Natural killer cell (primary cell): ENCODE results near the gene NPDC1. TPM values are rescaled to one million over a fixed set of nuclear protein-coding genes. Genes with fewer than 3 reads are reported as not detected.

Experiments
- ATAC-seq, 3 donors: fragments of 150-1000 bp in 2 of 3; fragments of 200-7000 bp in 1 of 3; cut with Tn5 transposase; 1 replicate in 1 of 3; 2 replicates in 2 of 3; pipeline ENCODE4 v1.10.0; 2021; ENCODE audit warnings: mild to moderate bottlenecking in 2 of 3, moderate library complexity in 2 of 3
- DNase-seq, 2 donors: peaks; one replicate each; pipeline versions ENCODE4 v3.0.0 to v3.0.0-alpha.2; 2013 to 2021; ENCODE audit warnings: mixed read lengths in 1 of 2
- H3K27ac ChIP-seq: one replicate; pipeline ENCODE4 v1.5.1; 2013; ENCODE audit warnings: mild to moderate bottlenecking, low read length
- H3K27me3 ChIP-seq: one replicate; pipeline ENCODE4 v1.6.1; 2013; ENCODE audit warnings: low read length; ENCODE audit not compliant: control insufficient read depth, insufficient read depth
- H3K36me3 ChIP-seq: one replicate; pipeline ENCODE4 v1.6.1; 2013; ENCODE audit warnings: low read length; ENCODE audit not compliant: control insufficient read depth, insufficient read depth
- H3K4me1 ChIP-seq: one replicate; pipeline ENCODE4 v1.6.1; 2013; ENCODE audit warnings: low read length; ENCODE audit not compliant: control insufficient read depth, insufficient read depth
- H3K4me3 ChIP-seq: one replicate; pipeline ENCODE4 v1.5.1; 2013; ENCODE audit warnings: low read length
- H3K9me3 ChIP-seq: one replicate; pipeline ENCODE4 v1.6.1; 2013; ENCODE audit warnings: low read length; ENCODE audit not compliant: control insufficient read depth, insufficient read depth
- H3K27ac Mint-ChIP-seq, 2 donors: one replicate each; pipeline ENCODE4 v1.8.0; 2022; ENCODE audit warnings: mild to moderate bottlenecking in 2 of 2, mixed read lengths in 2 of 2, moderate library complexity in 1 of 2
- H3K27me3 Mint-ChIP-seq, 2 donors: one replicate each; pipeline ENCODE4 v1.8.0; 2022; ENCODE audit warnings: low read depth in 2 of 2, mixed read lengths in 2 of 2
- H3K36me3 Mint-ChIP-seq: one replicate; pipeline ENCODE4 v1.8.0; 2022; ENCODE audit warnings: mixed read lengths
- H3K4me1 Mint-ChIP-seq, 2 donors: one replicate each; pipeline ENCODE4 v1.8.0; 2022; ENCODE audit warnings: mixed read lengths in 2 of 2
- H3K4me3 Mint-ChIP-seq: one replicate; pipeline ENCODE4 v1.8.0; 2022; ENCODE audit warnings: mild to moderate bottlenecking, moderate library complexity, mixed read lengths
- H3K9me3 Mint-ChIP-seq, 2 donors: one replicate each; pipeline ENCODE4 v1.8.0; 2022; ENCODE audit warnings: mixed read lengths in 2 of 2
- CTCF ChIP-seq: fragments of 200-600 bp; IDR thresholded peaks from one replicate; pipeline ENCODE4 v1.8.0; 2022; ENCODE audit warnings: antibody characterized with exemption
- WGBS: methylation state at CpG from one replicate; pipeline ENCODE4 v1.1.7; 2013; ENCODE audit warnings: missing lambda C conversion rate; ENCODE audit not compliant: insufficient coverage; 5-methylcytosine and 5-hydroxymethylcytosine counted together
- intact Hi-C: fragments of 100-400 bp; cut with micrococcal nuclease; formaldehyde crosslinking; loops from one replicate; pipeline ENCODE4 v1.14.2; 2022
- total RNA-seq, 4 donors: library from RNA; stranded (reverse); fragments of 120-200 nt in 1 of 4; gene quantifications; one replicate each; pipeline versions ENCODE4 v1.2.3 to v1.2.4, GENCODE V29; 2013 to 2022

Gene NPDC1
- total RNA-seq, 3 donors from 2014 or later (not counting 1 experiment from before 2014, with no cell fraction given) = 0.87 to 5.6 (median 3.4) TPM

DNA sequence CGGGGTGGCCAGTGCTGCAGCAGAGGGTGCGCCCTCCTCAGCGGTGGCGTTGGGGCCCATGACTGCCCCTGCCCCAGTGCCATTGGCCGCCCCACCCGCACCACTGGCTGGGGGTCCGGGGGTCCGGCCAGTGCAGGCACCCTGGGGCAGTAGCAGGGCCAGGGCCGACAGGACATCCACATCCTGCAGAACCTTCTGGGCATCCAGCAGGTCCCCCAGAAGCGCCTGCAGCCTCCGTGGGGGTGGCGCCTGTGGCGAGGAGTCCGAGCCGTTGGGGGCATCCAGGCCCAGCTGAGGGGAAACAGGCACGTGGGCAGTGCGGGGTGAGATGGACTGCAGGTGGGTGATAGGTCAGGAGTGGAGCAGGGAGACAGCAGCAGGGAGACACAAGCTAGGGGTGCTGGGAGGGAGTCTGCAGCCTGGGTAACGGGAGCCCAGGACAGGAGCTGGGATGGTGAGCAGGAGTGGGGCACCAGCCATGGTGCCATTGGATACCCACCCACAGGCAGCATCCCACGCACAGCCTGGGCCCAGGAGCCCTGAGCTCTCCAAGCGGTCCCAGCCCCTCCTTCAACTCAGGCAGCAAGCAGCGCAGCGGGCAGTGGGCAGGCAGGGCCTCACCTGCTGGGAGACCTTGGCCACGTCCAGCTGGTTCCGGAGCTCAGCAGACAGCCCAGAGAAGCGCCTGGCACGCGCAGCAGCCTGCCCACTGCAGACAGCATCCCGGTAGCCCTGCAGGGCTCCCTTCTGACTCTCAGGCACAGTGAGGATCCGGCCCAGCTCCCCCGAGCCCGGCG lies 25.0 kb downstream of the NPDC1 start:
- H3K4me3 ChIP-seq = no peak overlapping the region
- Mint-ChIP-seq H3K9me3 (no peaks in the 10 kb centered on the region), H3K4me3 (no peak overlapping the region), H3K36me3 (no peaks in the 10 kb centered on the region), H3K4me1 (peaks cover 0 to 16% of the 10 kb centered on the region in 2 donors), H3K27ac (no peak overlapping the region), H3K27me3 (no peaks in the 10 kb centered on the region)
- intact Hi-C loops = no loop called here
- DNase-seq = no peak
- H3K27me3 ChIP-seq = no peaks in the 10 kb centered on the region
- no peak overlapping the region for H3K27ac ChIP-seq
- TF ChIP-seq CTCF = no peak
- H3K4me1 ChIP-seq = peaks cover 23% of the 10 kb centered on the region
- H3K9me3 ChIP-seq = no peaks in the 10 kb centered on the region
- no peak for ATAC-seq
- peaks cover 46% of the 10 kb centered on the region for H3K36me3 ChIP-seq
- WGBS = 97% methylated on average over 32 of the region's 32 CpGs

DNA sequence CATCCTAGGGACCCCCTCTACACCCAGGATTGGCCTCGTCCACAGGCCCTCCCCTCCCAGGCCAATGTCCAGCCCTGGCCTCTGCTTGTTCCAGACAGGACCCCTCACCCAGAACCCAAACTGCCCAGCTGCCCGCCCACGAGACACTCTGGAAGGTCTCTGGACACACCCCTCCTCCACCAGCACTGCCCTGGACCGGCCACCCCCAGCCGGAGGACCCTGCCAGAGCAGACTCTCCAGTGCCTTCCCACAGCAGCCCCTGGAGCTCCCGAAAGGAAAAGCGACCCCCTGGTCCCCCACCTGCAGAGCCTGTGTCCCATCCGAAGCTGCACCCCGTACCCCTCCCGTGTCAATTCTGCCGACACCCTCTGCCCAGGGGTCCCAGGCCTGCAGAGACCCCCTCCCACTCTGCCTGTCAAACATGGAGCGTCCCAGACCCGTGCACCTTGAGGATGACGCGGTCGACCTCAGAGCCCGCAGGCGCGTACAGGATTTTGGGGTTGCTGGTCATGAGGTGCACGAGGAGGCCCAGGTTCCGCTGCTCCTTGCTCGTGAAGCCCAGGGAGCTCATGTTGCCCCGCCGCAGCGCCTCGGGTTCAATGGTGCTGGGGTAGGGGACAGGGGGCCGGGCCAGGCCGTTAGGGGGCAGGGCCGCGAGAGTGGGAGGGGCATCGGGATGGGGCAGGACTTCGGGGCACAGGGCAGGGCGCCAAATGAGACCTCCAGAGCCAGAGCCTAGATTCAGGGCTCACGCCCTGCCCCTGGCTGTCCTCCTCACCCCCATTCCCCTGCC lies 25.9 kb downstream of the NPDC1 start:
- Histone ChIP-seq H3K27me3 (no peaks in the 10 kb centered on the region), H3K4me3 (no peak overlapping the region), H3K4me1 (peaks cover 14% of the 10 kb centered on the region), H3K9me3 (no peaks in the 10 kb centered on the region), H3K36me3 (peaks cover 52% of the 10 kb centered on the region), H3K27ac (no peak overlapping the region)
- 97% methylated on average over 34 of the region's 34 CpGs for WGBS
- DNase-seq (no peak), ATAC-seq (no peak)
- H3K9me3 Mint-ChIP-seq = no peaks in the 10 kb centered on the region
- no peak for TF ChIP-seq CTCF
- H3K4me1 Mint-ChIP-seq = peaks cover 0 to 13% of the 10 kb centered on the region in 2 donors
- H3K4me3 Mint-ChIP-seq = no peak overlapping the region
- intact Hi-C loops = no loop called here
- H3K27me3 Mint-ChIP-seq = no peaks in the 10 kb centered on the region
- H3K27ac Mint-ChIP-seq = no peak overlapping the region
- no peaks in the 10 kb centered on the region for H3K36me3 Mint-ChIP-seq

- Mint-ChIP-seq H3K27me3 (no peaks in the 10 kb centered on the region), H3K4me3 (no peak overlapping the region), H3K27ac (no peak overlapping the region), H3K9me3 (no peaks in the 10 kb centered on the region), H3K4me1 (peaks cover 0 to 13% of the 10 kb centered on the region in 2 donors), H3K36me3 (no peaks in the 10 kb centered on the region)
- TF ChIP-seq CTCF = no peak
- DNase-seq (no peak), ATAC-seq (no peak)
- 90% methylated on average over 36 of the region's 36 CpGs for WGBS
- Histone ChIP-seq H3K4me1 (peaks cover 6% of the 10 kb centered on the region), H3K27ac (no peak overlapping the region), H3K27me3 (no peaks in the 10 kb centered on the region), H3K36me3 (peaks cover 64% of the 10 kb centered on the region), H3K4me3 (no peak overlapping the region), H3K9me3 (no peaks in the 10 kb centered on the region)
- intact Hi-C loops = no loop called here
Measured at GRCh38 chr9:137018761-137019559, 27.0 kb downstream of the NPDC1 start.
